OCI-LY1 (cell line): Measurements from ENCODE around the gene EFNA3.

Experiments used
- H2AFZ ChIP-seq: fragments of 200-600 bp; sonication (generic), shearing (Covaris generic); 2 replicates; pipeline ENCODE4 v1.6.0; 2014; ENCODE audit warnings: antibody characterized with exemption, mild to moderate bottlenecking, low read length
- H3F3A ChIP-seq: fragments of 200-600 bp; sonication (generic), shearing (Covaris generic); 2 replicates; pipeline ENCODE4 v1.6.0; 2014; ENCODE audit warnings: mild to moderate bottlenecking, antibody characterized with exemption, low read length, moderate library complexity; ENCODE audit not compliant: insufficient read depth
- H3K27ac ChIP-seq: fragments of 200-600 bp; sonication (generic); 2 replicates; pipeline ENCODE4 v1.5.1; 2014; ENCODE audit warnings: low read length, mixed run types, mild to moderate bottlenecking, low read depth; ENCODE audit not compliant: poor library complexity, severe bottlenecking
- H3K27me3 ChIP-seq: fragments of 200-600 bp; sonication (generic); 2 replicates; pipeline ENCODE4 v1.6.0; 2014; ENCODE audit warnings: antibody characterized with exemption, mild to moderate bottlenecking, low read length, moderate library complexity; ENCODE audit not compliant: insufficient read depth
- H3K36me3 ChIP-seq: fragments of 200-600 bp; sonication (generic); 2 replicates; pipeline ENCODE4 v1.6.1; 2014; ENCODE audit warnings: mild to moderate bottlenecking, antibody characterized with exemption, low read length, moderate library complexity, mixed read lengths; ENCODE audit not compliant: insufficient read depth
- H3K4me1 ChIP-seq: fragments of 200-600 bp; sonication (generic); 2 replicates; pipeline ENCODE4 v1.5.1; 2014; ENCODE audit warnings: mild to moderate bottlenecking, low read length, moderate library complexity; ENCODE audit not compliant: insufficient read depth, severe bottlenecking
- H3K4me2 ChIP-seq: fragments of 200-600 bp; sonication (generic), shearing (Covaris generic); 2 replicates; pipeline ENCODE4 v1.6.1; 2014; ENCODE audit warnings: low read length
- H3K4me3 ChIP-seq: fragments of 200-600 bp; sonication (generic); 2 replicates; pipeline ENCODE4 v1.5.1; 2014; ENCODE audit warnings: low read length, low read depth, mild to moderate bottlenecking, mixed read lengths; ENCODE audit not compliant: poor library complexity, severe bottlenecking
- H3K79me2 ChIP-seq: fragments of 200-600 bp; shearing (Covaris generic); 2 replicates; pipeline ENCODE4 v1.6.1; 2016; ENCODE audit warnings: mixed run types, low read length, mixed read lengths; ENCODE audit not compliant: insufficient read depth
- H3K9ac ChIP-seq: fragments of 200-600 bp; sonication (generic), shearing (Covaris generic); 2 replicates; pipeline ENCODE4 v1.6.1; 2014; ENCODE audit warnings: mild to moderate bottlenecking, low read length, mixed read lengths
- H3K9me2 ChIP-seq: fragments of 200-600 bp; sonication (generic), shearing (Covaris generic); 2 replicates; pipeline ENCODE4 v1.6.1; 2014; ENCODE audit warnings: low read depth, mild to moderate bottlenecking, low read length, mixed read lengths
- H3K9me3 ChIP-seq: fragments of 200-600 bp; shearing (Covaris generic); 2 replicates; pipeline ENCODE4 v1.6.1; 2014; ENCODE audit warnings: low read length, mixed read lengths
- H4K20me1 ChIP-seq: fragments of 200-600 bp; sonication (generic), shearing (Covaris generic); 2 replicates; pipeline ENCODE4 v1.6.0; 2016; ENCODE audit warnings: mild to moderate bottlenecking, low read length; ENCODE audit not compliant: insufficient read depth
- CTCF ChIP-seq: fragments of 200-600 bp; sonication (generic), shearing (Covaris generic); IDR thresholded peaks from 2 replicates; pipeline ENCODE4 v1.5.1; 2017; ENCODE audit warnings: mild to moderate bottlenecking, antibody characterized with exemption, low read length, moderate library complexity, mixed read lengths
- EZH2 ChIP-seq: fragments of 200-600 bp; sonication (generic), shearing (Covaris generic); IDR thresholded peaks from 2 replicates; pipeline ENCODE4 v1.8.0; 2017; ENCODE audit warnings: borderline replicate concordance, mixed run types, mild to moderate bottlenecking, antibody characterized with exemption, low read length, moderate library complexity, mixed read lengths

Gene EFNA3

GRCh38 chr1:155108296-155108695 is 29.7 kb downstream of the EFNA3 start:
- no peak overlapping the region for H2AFZ ChIP-seq
- no peaks in the 10 kb centered on the region for H3K9me3 ChIP-seq
- no peaks in the 10 kb centered on the region for H3K79me2 ChIP-seq
- no peaks in the 10 kb centered on the region for H3K36me3 ChIP-seq
- H3K4me3 ChIP-seq: no peak overlapping the region
- H3K27me3 ChIP-seq: no peaks in the 10 kb centered on the region; the same call in 1 of the 2 replicates
- no peaks in the 10 kb centered on the region for H3F3A ChIP-seq
- H3K9ac ChIP-seq: no peak overlapping the region
- TF ChIP-seq EZH2: no peak
- no peak for TF ChIP-seq CTCF
- no peaks in the 10 kb centered on the region for H3K9me2 ChIP-seq
- no peak overlapping the region for H3K27ac ChIP-seq
- H3K4me1 ChIP-seq: no peaks in the 10 kb centered on the region
- H4K20me1 ChIP-seq: no peaks in the 10 kb centered on the region
- H3K4me2 ChIP-seq: no peak overlapping the region

- Histone ChIP-seq H3K4me2 (no peak overlapping the region), H3K4me1 (no peaks in the 10 kb centered on the region), H3K79me2 (no peaks in the 10 kb centered on the region), H3K36me3 (no peaks in the 10 kb centered on the region), H3K4me3 (no peak overlapping the region), H3F3A (no peaks in the 10 kb centered on the region), H3K9me3 (no peaks in the 10 kb centered on the region), H3K9me2 (no peaks in the 10 kb centered on the region), H4K20me1 (no peaks in the 10 kb centered on the region), H3K27me3 (no peaks in the 10 kb centered on the region; the same call in 1 of the 2 replicates), H3K9ac (no peak overlapping the region), H2AFZ (no peak overlapping the region), H3K27ac (no peak overlapping the region)
- no peak for TF ChIP-seq CTCF
- TF ChIP-seq EZH2: no peak
Measured at GRCh38 chr1:155110381-155110780, 31.7 kb downstream of the EFNA3 start.

DNA sequence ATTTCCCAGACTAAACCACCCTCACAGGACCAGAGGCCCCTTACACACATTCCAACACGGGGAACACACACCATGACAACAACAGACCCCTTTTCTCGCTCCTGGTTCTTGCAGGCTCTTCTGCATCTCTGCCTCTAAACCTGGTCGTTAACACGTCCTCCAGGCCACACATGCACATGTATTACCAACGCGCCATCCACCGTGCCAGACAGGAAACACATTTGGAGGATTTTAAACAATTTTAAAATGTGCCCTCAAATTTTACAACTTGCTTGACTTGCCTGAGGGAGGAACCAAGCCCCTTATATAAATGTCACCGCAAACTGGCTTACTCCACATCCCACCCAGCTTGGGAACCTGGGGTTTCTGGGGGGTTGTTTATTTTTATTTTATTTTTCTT is 32.2 kb downstream of the EFNA3 start:
- Histone ChIP-seq H2AFZ (no peak overlapping the region), H4K20me1 (no peaks in the 10 kb centered on the region), H3K36me3 (no peaks in the 10 kb centered on the region), H3K9me3 (no peaks in the 10 kb centered on the region), H3K9me2 (no peaks in the 10 kb centered on the region), H3K4me2 (no peak overlapping the region), H3K4me3 (no peak overlapping the region), H3K9ac (no peak overlapping the region), H3F3A (no peaks in the 10 kb centered on the region), H3K79me2 (no peaks in the 10 kb centered on the region), H3K27ac (no peak overlapping the region), H3K27me3 (no peaks in the 10 kb centered on the region; the same call in 1 of the 2 replicates), H3K4me1 (no peaks in the 10 kb centered on the region)
- TF ChIP-seq EZH2 (no peak), CTCF (no peak)
